ENCODE results near the gene PRKCZ.

The PRKCZ gene

DNA sequence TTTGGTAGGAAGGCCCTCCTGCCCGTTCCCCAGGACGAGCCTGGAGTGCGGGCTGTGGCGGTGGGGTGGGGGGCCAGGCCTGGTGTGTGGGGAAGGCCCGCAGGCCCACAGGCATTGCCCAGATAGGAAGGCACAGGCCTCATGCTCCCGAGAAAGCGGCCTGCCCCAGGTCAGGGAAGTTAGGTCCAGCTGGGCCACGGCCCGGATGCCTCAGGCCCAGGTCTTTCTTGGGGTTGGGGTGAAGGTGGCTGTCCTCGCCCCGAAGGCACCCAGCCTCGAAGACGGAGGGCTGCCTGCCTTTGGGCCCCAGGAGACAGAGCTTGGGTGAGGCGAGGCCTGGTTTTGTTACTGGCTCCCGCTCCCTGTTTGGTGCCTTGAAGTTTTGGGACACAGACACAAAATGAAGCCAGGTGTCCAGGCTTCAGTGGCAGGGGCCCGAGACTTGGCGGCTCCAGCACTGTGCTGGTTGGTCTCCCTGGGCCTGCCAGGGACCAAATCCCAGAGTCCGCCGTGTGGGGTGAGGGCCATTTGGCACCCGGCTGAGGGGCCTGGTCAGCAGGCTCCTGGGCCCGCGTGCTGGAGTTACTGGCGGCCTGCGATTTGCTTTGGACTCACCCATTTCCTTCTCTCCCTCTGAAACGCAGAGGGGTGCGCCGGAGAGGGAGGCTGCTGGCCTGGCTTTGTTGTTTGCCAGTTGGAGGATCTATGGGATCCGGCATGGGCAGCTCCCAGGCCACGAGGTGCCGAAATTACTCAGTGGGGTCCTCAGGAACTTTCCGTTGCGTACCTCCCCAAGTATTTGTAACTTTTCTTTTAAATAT, 179.9 kb downstream of the PRKCZ start:
- DNase-seq (ENCODE audit: low read depth in 2 of 2): no peak

DNA sequence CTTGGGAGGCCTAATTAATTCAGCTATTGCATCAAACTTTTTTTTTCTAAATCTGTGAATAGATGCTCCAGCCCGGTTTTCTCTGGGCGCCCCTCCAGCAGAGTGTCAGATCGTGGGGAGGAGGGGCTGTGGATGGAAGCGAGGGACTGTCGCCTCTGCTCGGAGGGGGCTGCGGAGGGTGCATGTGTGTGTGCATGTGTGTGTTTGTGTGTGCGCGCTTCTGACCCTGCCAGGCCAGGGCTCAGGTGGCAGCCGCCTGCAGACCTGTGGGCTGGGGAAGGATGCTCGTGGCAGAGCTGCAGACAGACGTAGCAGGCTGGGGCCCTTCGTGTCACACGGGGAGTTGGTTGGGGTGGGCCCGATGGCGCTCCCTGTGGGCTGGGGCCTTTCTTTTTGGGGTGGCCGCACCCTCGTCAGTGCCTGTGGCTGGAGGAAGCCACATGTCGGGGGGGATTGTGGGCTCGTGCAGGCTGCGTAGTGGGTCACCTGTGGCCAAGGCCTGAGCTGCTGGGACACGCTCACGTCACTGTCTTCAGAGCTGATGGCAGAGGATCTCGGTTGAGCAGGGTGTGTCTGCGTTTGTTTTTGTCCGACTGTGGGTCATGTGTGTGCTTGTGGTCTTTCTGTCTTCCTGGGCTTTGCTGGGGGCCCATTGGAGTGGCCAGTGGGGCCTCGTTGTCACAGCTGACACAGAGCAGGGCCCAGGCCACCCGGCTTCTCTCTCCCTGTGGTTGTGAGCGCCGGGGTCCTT, 180.7 kb downstream of the PRKCZ start:
- no peak for DNase-seq (ENCODE audit: low read depth in 2 of 2)

DNA sequence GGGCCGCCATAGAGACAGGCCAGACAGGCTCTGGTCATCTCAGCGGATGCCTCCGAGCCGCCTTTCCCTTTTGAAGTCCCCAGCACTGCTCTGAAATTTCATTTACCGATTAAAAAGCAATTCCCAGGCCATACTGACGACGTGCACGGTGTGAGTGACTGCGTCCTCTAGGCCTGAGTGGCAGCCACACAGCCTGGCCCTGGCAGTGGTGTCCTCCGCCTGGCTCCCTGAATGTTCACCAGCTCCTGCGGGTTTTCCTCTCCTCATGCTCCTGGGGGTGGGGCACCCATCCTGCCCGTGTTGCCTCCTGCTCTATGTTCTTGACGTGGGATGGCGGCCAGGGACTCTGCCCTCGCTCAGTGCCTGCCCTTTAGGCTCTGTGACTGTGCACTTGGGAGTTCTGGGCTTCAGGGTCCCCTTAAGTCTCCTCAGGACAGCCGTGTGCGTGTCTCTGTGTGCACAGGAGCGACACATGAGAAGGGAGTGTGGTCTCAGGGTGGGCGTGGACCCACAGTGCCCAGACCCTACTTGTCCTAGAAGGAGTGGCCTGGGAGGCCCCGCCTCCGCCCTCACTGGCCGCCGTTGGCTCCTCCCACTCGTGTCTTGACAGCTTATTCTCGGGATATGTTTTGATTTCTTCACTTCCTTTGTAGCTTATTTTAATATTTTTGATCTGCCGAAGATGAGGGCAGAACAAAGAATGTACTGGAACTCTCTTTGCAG, 181.5 kb downstream of the PRKCZ start:
- DNase-seq (ENCODE audit: low read depth in 2 of 2): peak; percentile 45 to 64

DNA sequence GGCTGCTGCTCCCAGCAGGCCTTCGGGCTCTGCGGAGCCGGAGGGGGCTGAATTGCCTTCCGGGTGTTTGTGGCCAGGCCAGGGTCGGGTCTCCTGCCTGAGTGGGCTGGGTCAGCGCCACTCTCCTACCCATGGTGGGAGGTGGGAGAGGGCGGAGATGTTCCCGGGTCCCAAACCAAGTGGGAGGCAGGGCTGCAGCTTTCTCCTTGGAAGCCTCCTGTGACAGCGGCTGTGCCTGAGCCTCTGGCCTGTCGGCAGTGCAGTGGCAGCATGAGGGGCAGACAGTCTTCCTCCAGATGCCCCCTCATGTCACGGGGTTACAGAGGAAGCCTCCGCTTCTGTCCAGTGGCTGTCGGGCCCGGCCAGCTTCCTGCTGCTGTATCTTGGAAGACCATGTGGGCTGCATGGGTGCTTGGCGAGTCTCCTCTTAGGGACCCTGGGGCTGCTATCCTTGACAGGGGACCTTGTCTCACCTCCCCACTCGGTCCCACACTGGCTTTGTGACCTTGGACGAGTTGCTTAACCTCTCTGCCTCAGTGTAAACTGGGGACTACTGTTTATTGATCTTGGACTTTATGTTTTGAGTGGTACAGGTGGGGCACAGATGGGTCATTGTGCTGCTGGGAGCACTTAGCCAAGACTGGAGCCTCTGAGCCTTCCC, 182.2 kb downstream of the PRKCZ start:
- no peak for DNase-seq (ENCODE audit: low read depth in 2 of 2)

DNA sequence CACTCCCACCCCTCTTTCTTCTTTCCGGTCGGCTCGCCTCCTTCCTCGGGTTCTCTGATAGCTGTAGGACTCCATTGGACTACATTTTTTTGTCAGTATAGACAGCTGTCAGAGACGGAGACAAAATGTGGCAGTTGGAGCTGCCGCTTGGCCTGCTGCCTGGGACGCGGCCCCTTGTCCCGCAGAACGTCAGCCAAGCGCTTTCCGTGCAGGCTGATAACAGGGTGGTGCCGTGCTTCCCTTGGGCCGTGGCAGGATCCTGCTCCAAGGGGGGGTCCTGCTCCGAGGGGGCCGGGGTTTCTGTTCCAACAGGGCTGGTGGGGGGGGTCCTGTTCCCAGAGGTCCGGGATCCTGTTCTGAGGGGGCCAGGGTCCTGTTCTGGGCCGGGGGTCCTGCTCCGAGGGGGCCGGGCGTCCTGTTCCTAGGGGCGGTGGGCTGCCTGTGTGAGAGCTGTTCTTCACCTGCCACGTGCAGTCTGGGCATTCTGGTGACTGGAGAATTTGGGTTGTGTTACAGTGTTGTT, 182.8 kb downstream of the PRKCZ start:
- DNase-seq (ENCODE audit: low read depth in 2 of 2): no peak

DNA sequence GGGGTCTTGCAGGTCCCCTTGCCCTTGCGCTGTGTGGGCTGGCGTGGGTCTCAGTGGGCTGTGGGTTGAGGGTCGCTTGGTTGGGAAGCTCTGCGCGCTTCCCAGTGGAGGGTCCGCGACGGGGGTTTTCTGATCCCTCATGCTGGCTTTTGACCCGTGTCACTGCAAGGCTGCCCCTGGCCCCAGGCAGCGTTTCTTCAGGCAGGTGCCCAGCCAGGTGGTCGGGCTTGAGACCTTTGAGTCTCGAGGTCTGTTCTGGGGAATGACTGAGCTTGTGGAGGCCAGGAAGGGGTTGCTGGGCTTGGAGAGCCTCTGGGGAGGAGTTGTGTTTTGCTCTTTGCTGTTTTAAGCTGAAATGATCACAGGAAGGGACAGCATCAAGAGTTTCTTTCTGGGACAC, 183.3 kb downstream of the PRKCZ start:
- no peak for DNase-seq (ENCODE audit: low read depth in 2 of 2)

DNA sequence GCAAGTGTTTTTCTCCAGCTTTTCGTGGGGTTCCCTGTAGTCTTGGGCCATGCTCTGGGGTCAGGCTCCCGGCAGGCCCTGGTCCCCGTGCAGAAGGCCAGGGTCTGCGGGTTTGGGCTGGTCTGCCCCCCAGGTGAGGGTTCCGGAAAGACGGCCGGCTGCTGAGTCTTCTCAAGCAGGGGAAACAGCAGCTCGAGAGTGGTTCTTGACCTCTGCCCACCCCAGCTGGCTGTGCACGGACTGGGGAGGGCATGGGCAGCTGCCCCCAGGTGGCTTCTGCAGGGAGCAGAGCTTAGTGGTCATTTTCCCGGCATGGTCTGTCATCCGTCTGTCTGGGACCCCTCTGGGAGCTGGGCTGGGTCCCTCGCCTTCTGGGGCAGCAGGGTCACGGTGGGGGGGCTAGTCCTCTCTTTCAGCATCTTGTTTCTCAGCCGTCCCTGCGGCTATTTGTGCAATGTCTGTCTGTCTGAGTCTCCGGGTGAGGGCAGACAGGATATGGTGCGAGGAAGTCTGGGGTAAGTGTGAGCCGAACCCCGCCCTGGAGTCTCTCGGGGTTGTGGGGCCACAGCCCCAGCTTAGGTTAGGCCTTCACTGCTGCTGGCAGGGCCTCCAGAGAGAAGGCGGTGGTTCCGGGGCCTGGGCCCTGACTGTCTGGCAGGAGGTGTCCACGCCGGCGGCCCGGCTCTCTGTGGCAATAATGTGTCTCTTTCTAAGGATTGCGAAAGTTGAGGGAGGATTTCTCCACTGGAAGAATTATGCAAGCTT, 184.0 kb downstream of the PRKCZ start:
- DNase-seq (ENCODE audit: low read depth in 2 of 2): peak; percentile 41 to 48

DNA sequence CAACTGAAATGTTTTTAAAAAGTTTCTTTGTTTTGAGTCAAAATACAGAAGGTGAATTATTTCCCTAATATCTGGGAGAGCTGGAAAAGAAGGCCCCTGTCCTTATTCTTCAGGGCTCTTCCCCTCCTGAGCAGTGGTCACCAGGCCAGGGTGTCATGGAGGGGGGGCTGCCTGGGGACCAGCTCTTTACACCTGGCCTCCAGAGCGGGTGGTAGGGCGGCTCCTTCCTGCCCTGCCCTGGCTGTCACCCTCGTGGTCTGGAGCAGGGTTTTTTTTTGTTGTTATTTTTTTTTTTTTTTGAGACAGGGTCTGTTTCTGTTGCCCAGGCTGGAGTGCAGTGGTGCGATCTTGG, 184.5 kb downstream of the PRKCZ start:
- DNase-seq (ENCODE audit: low read depth in 2 of 2): no peak
